COR-L47 (cell line): ENCODE data around the gene PTPRS.

Experiments
- DNase-seq: peaks from one replicate; lab custom pipeline; 2025; lab: John Stamatoyannopoulos, UW

The PTPRS gene

DNA sequence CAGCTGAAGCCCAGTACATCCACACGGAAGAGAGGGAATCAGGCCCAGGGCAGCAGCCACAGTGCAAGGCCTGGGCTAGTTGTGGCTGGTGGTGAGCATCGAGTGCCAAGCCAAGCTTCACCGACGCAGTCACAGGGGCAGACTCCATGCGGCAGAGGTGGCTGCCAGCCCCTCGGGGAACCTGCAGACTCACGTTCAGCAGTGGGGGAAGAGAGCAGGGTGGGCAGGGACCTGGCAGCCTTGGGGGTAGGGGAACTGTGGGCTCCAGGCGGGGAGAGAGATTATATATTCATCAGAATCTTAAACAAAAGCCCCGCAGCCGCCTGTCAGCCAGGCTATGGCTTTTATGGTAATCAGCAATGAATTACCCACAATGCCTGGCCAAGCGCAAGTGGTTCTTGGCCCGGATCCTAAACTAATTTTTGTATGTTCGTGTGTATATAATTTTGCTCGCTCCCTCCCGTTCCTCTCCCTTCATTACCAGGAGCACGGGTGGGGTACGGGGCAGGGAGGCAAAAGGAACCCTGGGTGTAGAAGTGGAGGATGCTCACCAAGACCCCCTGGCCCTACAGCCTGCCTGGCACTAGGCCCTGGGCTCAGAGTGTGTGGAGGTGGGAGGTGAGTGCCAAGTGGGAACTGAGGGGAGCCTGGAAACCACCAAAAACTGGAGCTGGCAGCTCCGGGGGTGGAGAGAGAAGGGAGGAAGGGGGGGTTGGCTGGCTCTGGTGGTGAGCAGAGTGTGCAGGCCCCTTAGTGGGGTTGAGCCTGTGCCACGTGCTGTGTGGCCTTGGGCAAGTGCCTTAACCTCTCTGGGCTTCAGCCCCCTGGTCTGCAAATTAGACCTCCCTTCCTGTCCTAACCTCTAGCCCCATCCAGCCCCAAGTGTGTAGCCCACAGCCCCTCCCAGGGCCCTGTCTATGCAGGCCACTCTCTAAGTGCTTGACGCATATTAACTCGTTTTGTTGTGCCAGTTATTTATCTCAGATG, 31.9 kb downstream of the PTPRS start:
- DNase-seq: peak; percentile 96

DNA sequence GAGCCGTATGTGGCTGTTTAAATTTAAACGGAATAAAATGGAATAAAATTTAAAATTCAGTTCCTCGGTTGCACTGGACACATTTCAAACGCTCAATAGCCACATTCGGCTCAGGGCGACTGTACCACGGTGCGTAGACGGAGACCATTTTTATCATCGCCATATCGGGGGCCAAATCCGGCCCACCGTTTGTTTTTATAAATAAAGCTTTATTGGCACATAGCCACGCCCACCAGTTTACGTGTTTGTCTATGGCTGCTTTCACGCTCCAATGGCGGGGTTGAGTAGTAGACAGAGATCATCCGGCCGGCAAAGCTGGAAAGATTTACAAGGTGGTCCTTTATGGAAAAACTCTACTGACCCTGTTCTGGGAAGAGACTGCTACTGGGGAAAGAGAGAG, 33.0 kb downstream of the PTPRS start:
- no peak for DNase-seq

DNA sequence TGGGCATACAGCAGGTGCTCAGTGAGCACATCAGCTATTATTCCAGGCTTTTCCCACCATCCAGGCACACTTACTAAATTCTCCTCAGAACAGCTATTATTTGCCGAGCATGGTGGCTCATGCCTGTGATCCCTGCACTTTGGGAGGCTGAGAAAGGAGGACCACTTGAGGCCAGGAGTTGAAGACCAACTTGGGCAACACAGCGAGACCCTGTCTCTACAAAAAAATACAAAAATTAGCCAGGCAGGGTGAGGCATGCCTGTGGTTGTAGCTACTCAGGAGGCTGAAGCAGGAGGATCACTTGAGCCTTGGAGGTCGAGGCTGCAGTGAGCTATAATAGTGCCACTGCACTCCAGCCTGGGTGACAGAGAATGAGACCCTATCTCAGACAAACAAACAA, 35.4 kb downstream of the PTPRS start:
- DNase-seq: no peak

DNA sequence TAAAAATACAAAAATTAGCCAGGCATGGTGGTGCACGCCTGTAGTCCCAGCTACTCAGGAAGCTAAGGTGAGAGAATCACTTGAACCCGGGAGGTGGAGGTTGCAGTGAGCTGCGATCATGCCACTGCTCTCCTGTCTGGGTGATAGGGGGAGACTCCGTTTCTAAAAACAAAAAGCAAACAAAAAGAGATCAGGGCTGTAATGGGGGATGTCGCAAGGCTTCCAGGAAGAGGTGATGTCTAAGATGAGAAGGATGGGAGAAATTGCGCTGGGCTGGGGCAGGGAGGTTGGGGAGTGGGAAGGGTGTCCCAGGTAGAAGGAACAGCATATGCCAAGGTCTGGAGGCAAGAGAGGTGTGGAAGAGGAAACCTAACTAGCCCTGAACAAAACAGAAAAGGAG, 36.1 kb downstream of the PTPRS start:
- no peak for DNase-seq

DNA sequence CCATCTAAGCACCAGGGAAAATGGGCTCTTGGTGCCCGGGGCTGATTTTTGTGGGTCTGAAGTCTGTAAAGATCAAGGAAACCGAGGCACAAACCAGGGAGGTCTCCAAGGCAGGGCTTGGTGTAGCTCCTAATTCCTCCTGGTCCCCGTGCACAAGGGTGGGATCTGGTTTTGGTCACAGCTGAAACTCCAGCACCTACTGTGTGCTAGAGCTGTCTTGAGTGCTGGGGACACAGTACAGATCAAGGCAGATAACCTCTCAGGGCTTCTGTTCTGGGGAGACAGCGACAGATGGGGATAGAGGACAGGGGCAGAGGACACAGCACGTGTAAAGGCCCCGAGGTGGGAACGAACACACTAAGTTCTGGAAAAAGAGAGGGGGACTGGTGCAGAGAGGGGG, 37.4 kb downstream of the PTPRS start:
- DNase-seq: no peak

DNA sequence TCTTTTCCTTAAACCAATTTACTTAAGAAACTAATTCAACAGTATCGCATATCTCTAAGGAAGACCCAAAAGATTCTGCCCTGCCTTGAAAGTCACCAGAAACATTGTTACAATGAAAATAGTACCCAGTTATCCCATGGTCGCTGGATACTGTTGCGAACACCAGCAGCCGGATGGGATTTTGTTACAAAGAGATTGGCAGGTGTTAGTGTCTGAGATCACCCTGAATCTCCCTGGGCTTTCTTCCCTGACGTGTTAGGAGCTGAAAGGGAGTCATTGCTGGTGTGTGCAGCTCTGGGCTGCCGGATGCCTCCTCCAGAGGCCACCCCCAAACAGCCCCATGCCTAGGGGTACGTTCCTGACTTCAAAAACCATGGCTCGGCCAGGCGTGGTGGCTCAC, 38.2 kb downstream of the PTPRS start:
- DNase-seq: no peak

DNA sequence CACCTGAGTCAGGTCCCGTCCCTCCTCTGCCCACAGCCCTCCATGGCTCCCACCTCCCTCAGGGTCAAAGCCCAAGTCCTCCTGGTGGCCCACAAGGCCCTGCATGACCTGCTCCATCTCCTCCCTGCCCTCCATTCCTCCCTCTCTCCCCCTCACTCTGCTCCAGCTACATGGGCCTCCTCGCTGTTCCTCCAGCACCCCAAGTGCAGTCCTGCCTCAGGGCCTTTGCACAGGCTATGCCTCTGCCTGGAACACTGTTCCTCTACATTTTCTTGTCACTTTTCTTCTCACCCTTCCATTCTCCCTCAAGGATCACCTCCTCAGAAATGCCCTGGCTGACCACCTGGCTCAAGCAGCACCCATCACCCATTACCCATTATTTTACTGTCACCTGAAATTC, 41.5 kb downstream of the PTPRS start:
- DNase-seq: no peak

DNA sequence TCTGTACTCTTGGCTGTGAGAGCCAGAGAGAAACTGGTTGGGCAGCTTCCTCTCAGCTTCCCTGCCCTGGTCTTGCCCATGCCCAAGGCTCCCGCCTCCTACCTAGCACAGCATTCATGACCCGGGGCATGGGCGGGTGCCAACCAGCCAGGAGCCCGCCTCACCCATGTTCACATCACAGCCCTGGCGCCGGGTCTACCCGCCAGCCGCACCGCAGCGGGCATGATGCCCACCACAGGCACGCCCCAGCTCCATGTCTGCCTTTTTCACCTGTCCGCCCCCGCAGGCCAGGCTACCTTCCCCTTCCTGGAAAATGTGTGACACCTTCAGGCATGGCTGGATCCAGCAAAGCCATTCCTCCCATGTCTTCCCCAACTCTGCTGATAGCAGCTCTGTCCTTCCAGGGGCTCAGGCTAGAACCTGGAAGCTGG, 42.1 kb downstream of the PTPRS start:
- no peak for DNase-seq

DNA sequence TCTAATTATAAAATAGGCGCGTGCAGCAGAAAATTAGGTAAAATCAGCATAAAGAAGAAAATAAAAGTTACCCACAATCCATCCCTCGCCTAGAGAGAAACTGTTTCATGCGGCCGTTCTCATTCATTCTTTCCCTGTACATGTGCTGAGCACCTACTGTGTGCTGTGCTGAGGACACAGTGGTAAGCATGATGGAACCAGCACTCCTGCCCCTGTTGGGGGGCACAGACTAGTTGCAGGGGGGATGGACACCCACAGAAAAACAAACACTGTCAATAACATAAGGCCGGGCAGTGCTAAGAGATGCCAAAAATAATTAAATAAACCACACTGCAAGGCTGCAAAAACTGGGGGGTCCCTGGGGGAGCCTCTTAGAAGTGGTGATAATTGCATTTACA, 43.3 kb downstream of the PTPRS start:
- no peak for DNase-seq

DNA sequence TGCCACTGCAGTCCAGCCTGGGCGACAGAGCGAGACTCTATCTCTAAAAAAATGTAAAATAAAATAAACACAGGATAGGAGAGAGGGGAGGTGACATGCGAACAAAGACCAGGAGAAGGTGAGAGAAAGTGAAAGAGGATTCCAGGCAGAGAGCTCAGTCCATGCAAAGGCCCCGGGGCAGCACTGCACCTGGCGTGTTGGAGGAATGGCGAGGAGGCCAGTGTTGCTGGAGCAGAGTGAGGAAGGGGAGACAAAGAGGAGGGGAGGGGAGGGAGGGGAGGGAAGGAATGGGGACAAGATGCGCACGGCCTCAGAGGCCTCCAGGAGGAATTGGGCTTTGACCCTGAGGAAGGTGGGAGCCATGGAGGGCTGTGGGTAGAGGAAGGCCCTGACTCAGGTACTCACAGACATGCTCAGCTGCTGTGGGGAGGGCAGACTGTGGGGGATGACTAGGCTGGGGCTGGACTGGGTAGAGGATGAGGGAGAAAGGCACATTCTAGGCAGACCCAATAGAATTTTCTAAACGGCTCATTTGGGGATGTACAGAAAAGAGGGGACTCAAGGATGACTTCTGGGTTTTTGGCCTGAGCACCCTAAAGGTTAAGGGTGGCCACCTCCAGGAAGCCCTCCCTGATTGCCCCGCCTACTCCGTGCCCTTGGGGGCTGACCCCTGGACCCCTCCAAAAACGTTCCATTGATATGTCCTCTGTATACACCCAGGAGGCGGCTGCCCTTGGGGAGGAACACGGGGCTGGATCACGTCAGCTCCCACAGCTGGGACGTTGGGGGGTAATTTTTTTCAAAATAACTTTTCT, 43.9 kb downstream of the PTPRS start:
- DNase-seq: no peak

DNA sequence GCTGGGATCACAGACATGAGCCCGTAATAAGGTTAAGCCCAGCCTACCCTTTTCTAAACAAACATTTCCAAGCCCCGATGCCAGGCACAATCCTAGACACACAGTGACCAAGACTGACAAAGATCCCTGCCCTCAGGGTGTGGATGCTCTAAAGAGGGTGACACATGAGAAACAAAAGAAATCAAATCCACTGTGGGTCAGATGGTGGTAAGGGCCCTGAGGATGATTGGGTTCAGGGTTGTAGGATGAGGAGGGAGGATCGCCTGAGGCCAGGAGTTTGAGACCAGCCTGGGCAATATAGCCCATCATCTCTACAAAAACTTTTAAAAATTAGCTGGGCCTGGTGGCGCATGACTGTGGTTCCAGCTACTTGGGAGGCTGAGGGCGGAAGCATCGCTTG, 44.6 kb downstream of the PTPRS start:
- DNase-seq: no peak

DNA sequence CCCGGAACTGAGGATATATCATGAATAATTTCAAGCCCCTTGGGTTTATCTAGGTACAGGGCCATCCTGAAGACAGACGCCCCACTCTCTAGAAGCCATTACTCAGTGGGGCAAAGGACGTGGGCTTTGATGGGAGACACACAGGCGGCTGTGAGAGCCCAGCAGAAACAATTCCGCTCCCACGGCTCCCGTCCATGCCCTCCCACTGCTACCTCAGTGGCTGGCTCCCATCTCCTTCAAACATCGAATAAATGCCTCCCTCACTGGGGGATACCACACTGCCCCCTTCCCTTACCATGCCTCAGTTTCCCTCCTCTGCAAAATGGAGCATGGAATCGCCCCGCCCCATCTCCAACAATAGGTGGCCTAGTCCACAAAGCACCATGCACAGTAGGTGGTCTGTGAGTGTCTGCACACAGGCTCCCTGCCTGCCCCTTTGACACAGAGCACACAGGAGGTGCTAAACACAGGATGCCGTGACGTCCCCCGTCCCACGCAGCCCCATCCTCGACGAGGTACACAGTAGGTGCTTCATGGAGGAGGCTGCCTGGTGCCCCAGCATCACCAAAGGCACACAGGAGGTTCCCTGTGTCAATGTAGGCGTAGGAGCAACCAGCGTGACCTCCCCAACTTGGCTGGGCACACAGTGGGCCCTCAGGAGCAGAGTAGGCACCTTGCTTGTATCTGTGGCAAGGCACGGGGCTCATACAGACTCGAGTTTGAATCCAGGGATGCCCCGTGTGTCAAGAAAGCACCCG, 46.0 kb downstream of the PTPRS start:
- DNase-seq: no peak

DNA sequence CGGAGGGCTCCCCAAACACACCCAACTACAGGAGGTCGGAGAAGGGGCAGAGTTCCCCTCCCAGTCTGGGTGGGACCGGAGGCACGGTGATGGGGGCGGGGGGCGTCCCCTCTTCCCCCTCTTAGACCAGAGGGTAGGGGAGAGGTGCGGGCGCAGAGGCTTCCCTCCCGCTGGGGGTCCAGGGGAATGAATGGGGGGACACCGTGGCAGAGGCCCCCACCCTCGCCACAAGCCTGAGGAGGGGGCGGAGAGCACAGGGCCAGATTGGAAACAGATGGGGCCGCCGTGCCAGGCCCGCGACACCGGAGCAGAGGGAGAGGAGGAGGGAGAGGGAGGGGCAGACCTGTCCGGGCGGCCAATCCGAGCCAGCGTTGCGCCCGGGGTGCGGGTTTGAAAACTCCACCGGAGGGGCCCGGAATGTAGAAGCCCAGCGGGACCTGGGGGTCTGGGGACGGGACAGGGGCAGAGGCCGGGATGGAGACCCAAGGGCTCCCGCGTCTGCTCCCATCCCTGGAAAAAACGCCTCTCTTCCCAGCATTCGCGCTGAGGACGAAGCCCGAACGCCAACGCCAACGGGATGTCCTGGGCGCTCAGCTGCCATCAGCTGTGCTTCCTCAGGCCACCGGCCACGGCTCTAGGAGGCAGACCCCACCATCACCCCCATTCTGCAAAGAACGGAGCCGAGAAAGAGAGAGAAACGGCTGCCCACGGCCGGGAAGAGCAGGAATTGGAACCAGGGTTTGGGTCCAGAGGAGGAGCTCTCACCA, 46.8 kb downstream of the PTPRS start:
- DNase-seq: no peak

DNA sequence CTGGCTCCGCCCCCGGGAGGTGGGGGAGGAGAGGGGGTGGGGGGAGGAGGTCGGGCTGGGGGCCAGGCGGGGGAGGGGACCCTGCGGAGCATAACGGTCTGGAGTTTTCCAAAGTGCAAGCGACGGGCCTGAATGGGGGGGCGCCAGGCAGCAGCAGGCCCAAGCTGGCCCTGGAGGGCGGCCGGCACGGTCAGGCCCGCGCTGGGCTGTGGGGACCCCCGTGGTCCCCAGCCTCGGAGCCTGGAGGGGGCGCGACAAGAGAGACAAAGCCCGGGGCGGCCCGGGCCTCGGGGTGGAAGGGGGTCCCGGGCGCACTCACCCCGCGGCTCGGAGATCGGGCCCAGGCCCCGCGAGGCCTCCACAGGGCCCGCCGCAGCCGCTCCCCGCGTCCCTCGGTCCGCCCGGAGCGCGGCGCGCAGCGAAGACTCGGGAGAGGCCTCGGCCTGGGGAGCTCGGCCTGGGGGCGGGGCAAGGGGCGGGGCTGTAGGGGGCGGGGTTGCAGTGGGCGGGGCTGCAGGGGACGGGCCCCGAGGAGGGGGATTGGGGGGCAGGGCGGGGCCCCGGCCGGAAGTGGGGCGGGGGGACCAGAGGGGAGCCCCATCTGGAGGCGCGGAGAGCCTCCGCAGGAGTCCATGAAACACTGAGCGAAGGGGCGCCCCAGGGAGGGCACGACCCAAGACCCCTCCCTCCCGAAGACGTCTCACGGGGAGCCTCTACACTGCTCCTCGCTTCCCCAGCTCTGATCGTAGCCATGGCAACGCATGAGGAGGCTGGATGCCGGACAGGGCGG, 47.6 kb downstream of the PTPRS start:
- peak; percentile 34 for DNase-seq

DNA sequence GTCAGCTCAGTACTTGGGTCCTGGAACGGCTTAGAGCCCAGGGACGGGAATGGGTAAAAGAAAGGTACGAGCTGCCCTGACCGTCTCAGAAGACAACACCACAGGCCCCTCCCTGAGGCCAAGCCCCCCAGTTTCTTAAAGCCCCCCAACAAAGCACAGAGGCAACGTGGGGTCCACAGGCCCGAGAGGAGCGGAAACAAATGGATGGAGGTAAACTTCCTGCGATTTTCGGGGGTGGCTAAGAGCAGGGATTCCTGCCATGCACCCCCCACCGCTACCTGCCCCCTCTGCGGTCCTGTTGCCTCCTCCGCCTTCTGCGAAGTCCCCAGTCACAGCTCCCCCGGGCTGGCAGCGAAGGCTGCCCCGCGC, 48.2 kb downstream of the PTPRS start:
- DNase-seq: no peak

DNA sequence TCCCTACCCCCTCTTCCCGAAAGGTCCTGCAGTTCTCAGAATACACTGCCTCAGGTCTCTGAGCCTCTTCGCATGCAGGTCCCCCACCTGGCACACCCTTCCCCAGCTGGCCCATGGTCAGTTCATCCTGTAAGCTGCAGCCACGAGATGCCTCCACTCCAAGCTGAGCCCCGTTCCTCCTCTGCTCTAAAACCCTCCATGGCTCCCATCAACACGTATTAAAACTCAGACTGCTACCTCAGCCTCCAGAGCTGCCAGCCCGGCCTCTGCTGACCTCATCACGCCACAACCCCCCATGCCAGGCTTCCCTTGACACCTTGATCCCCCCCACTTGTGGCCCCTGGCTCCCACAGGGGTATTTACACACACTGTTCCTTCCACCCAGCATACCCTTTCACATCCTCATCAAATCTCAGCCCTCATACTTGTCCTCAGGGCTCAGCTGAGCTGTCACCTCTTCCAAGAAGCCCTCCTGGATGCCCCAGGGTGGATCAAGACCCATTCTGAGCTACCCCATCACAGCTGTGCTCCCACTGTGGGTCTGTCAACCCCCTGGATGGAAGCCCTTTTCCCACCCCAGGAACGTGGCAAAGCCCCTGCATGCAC, 48.9 kb downstream of the PTPRS start:
- no peak for DNase-seq
